ENCODE results near the gene TRPM8.
"Not testable (repeated sequence)": the region's sequence is repeated elsewhere in the genome, so short reads cannot be mapped to it uniquely, and the experiment has no call there.

Gene TRPM8

DNA sequence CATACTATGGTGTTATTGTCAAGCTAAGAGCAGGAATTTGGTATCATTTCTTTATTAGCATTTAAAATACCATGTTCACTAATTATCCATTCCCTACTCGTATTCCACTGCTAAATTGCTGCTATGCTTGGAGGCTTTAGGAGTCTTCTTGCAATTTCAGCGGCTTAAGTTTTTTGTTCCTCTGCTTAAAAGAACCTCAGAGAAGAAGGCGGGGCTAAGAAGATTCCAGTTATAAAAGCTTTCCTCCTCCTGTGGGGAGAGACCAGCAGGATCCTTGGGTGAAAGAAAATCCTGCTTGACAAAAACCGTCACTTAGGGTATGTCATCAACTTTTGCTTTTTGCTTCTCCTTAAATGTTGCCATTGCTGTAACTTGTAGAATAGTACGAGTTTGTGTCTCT lies at the start of gene TRPM8:
TSS of gene TRPM8 (plus strand) at position 258 of the 400 bp plus-strand sequence. CDS start 9,165 bp downstream, outside the sequence.
- TF ChIP-seq JUND (IDR thresholded peaks at IDR 0.05; ENCODE audit: low read depth), result no peak

DNA sequence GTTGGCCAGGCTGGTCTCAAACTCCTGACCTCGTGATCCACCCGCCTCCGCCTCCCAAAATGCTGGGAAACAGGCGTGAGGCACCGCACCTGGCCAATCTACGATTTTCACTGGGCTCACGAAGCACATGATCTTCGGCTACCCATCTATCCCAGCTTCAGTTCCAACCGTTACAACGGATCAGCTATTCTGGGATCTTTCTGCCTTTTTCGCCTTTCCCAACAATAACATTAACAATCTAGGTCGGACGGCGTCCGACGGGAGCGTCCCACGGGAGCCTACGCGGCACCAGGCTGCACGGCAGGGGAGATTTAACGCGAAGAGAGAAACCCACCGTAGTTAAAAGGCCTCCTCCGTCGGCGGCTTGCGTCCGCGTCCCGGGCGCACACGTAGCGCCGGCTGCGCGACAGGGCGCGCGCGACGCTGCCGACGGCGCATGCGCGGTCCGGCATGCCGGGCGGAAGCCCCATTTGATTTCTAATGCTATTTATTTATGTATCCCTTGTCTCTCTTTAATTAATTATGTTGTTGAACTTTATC lies 49.1 kb upstream of the TRPM8 start, which contains the start of gene MSL3B:
TSS of gene MSL3B (minus strand) at position 394 of the 540 bp plus-strand sequence.
- DNase-seq (ENCODE audit: low read depth in 1 of 2, low spot score in 1 of 2), result no peak
- TF ChIP-seq JUND (IDR thresholded peaks at IDR 0.05; ENCODE audit: low read depth), result no peak
- in situ Hi-C loops (cut with HindIII; ENCODE audit: low pct_unique_long_range_greater_than_20kb, low sequenced_read_pairs), result no loop called here

More for the DNA sequence above, at the start of gene TRPM8:
- no peak for DNase-seq (ENCODE audit: low read depth in 1 of 2, low spot score in 1 of 2)
- in situ Hi-C loops (cut with HindIII; ENCODE audit: low pct_unique_long_range_greater_than_20kb, low sequenced_read_pairs), result no loop called here

- DNase-seq (ENCODE audit: low read depth in 1 of 2, low spot score in 1 of 2), result no peak
Observed at GRCh38 chr2:233871432-233871831, 45.7 kb upstream of the TRPM8 start.

GRCh38 chr2:233872125-233872524 lies 45.0 kb upstream of the TRPM8 start:
- in situ Hi-C loops (cut with HindIII; ENCODE audit: low pct_unique_long_range_greater_than_20kb, low sequenced_read_pairs); DNase-seq (ENCODE audit: low read depth in 1 of 2, low spot score in 1 of 2): not testable (repeated sequence)

More at GRCh38 chr2:233871432-233871831, 45.7 kb upstream of the TRPM8 start:
- no peak for TF ChIP-seq JUND (IDR thresholded peaks at IDR 0.05; ENCODE audit: low read depth)
- in situ Hi-C loops (cut with HindIII; ENCODE audit: low pct_unique_long_range_greater_than_20kb, low sequenced_read_pairs), result no loop called here

- TF ChIP-seq JUND (IDR thresholded peaks at IDR 0.05; ENCODE audit: low read depth), result no peak
- DNase-seq (ENCODE audit: low read depth in 1 of 2, low spot score in 1 of 2), result no peak
- in situ Hi-C loops (cut with HindIII; ENCODE audit: low pct_unique_long_range_greater_than_20kb, low sequenced_read_pairs), result no loop called here
Observed at GRCh38 chr2:233882353-233882752, 34.8 kb upstream of the TRPM8 start.

DNA sequence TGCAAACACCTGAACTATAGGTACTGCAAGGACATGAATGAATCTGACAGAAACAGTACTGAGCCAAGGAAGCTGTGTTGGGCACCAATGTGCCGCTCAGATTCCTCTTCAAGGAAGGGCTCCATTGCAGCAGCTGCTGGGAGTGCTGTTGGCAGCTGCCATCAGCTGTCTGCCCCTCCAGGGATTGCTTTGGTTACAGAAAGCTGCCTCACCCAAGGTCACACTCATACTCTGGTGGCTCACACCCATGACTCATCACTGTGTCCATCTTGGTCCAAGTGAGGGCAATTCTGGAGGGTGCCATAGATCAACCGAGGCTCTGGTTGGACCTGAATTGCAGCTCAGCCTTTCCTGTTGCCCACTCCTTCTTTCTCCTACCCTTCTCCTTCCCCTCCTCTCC lies 24.4 kb upstream of the TRPM8 start:
- in situ Hi-C loops (cut with HindIII; ENCODE audit: low pct_unique_long_range_greater_than_20kb, low sequenced_read_pairs), result no loop called here
- TF ChIP-seq JUND (IDR thresholded peaks at IDR 0.05; ENCODE audit: low read depth), result no peak
- no peak for DNase-seq (ENCODE audit: low read depth in 1 of 2, low spot score in 1 of 2)

- in situ Hi-C loops (cut with HindIII; ENCODE audit: low pct_unique_long_range_greater_than_20kb, low sequenced_read_pairs); DNase-seq (ENCODE audit: low read depth in 1 of 2, low spot score in 1 of 2): not testable (repeated sequence)
Observed at GRCh38 chr2:233896253-233896652, 20.9 kb upstream of the TRPM8 start.

DNA sequence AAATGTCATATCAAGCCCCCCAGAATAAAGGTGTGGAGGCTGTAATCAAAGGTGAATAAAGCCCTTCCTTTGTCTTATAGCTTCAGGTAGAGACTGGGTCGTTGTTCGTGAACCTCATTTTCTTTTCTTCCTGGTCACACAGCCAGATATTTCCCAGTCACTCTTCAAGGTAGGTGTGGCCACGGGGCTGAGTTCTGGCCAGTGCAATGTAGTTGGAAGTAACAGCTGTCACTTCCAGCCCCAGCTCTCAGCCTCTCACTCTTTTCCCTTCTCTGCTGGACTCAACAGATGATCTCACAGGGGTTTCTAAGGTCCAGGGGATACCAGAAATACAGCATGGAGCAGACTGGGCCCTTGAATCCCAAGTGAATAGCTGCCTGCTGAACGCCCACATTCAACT lies 15.8 kb upstream of the TRPM8 start:
- in situ Hi-C loops (cut with HindIII; ENCODE audit: low pct_unique_long_range_greater_than_20kb, low sequenced_read_pairs), result no loop called here
- DNase-seq (ENCODE audit: low read depth in 1 of 2, low spot score in 1 of 2), result no peak
- TF ChIP-seq JUND (IDR thresholded peaks at IDR 0.05; ENCODE audit: low read depth), result no peak

DNA sequence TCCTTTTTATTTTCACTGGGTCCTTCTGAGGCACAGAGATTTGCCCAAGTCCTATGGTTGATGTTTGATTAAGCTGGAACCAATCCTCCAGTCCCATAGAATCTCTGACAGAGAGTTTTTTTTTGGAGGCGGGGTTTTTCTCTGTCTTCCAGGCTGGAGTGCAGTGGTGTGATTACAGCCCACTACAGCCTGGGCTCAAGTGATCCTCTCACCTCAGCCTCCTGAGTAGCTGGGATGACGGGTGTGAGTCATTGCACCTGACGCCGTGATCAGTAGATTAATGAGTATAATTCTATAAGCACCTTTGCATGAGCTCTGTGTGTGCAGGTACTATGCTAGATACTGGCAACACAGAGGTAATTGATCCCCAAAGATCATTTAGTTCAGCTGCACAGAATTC lies 15.3 kb upstream of the TRPM8 start:
- in situ Hi-C loops (cut with HindIII; ENCODE audit: low pct_unique_long_range_greater_than_20kb, low sequenced_read_pairs), result no loop called here
- DNase-seq (ENCODE audit: low read depth in 1 of 2, low spot score in 1 of 2), result no peak
- no peak for TF ChIP-seq JUND (IDR thresholded peaks at IDR 0.05; ENCODE audit: low read depth)

- TF ChIP-seq JUND (IDR thresholded peaks at IDR 0.05; ENCODE audit: low read depth), result no peak
- DNase-seq (ENCODE audit: low read depth in 1 of 2, low spot score in 1 of 2), result no peak
- in situ Hi-C loops (cut with HindIII; ENCODE audit: low pct_unique_long_range_greater_than_20kb, low sequenced_read_pairs), result no loop called here
Observed at GRCh38 chr2:233905945-233906344, 11.2 kb upstream of the TRPM8 start.

GRCh38 chr2:233907627-233908026 lies 9.5 kb upstream of the TRPM8 start:
- DNase-seq (ENCODE audit: low read depth in 1 of 2, low spot score in 1 of 2), result no peak
- TF ChIP-seq JUND (IDR thresholded peaks at IDR 0.05; ENCODE audit: low read depth), result no peak
- in situ Hi-C loops (cut with HindIII; ENCODE audit: low pct_unique_long_range_greater_than_20kb, low sequenced_read_pairs), result no loop called here

- no peak for TF ChIP-seq JUND (IDR thresholded peaks at IDR 0.05; ENCODE audit: low read depth)
- in situ Hi-C loops (cut with HindIII; ENCODE audit: low pct_unique_long_range_greater_than_20kb, low sequenced_read_pairs), result no loop called here
- peak; percentile 19 to 57 for DNase-seq (ENCODE audit: low read depth in 1 of 2, low spot score in 1 of 2)
Observed at GRCh38 chr2:233912691-233913423, 4.3 kb upstream of the TRPM8 start.

GRCh38 chr2:233915128-233915527 lies 2.0 kb upstream of the TRPM8 start:
- TF ChIP-seq JUND (IDR thresholded peaks at IDR 0.05; ENCODE audit: low read depth), result no peak
- DNase-seq (ENCODE audit: low read depth in 1 of 2, low spot score in 1 of 2), result no peak
- in situ Hi-C loops (cut with HindIII; ENCODE audit: low pct_unique_long_range_greater_than_20kb, low sequenced_read_pairs), result no loop called here

DNA sequence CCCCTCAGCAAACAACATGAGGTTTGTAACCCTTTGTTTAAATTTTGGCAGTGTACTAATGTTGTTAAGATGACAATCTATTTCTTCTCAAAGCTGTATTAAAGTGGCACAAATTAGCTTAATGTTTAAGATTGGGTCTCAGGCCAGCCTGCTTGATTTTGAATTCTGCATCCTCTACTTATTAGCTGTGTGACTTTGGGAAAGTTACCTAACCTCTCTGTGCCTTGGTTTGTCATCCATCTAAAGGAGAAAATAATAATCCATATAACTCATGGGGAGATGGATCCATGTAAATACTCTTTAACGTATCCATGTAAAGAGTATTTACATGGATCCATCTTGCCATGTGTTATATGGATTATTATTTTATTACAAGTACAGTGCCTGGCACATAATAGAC lies 2.1 kb downstream of the TRPM8 start:
- no peak for DNase-seq (ENCODE audit: low read depth in 1 of 2, low spot score in 1 of 2)
- TF ChIP-seq JUND (IDR thresholded peaks at IDR 0.05; ENCODE audit: low read depth), result no peak
- in situ Hi-C loops (cut with HindIII; ENCODE audit: low pct_unique_long_range_greater_than_20kb, low sequenced_read_pairs), result no loop called here
